ENCODE data around the gene RIC1.

RIC1 gene

DNA sequence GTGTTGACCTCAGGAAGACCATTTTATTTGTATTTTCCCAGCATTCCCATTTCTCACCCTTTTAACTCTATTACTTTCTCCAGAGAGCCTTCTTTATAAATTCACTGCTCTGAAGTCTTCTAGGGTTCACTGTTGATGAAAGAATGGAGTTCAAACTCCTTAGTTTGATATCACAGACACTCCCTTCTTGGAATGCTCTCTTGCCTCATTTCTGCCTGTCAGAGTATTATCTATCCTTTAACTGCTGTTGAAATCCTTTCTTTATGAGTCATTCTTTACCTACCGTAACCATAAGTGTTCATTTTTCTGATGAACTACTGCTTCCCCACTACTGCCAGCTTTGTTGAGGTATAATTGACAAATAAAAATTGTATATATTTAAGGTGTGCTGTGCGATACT is 4.3 kb downstream of the RIC1 start:
- no peak overlapping the region for H3K4me2 ChIP-seq
- no peaks in the 10 kb centered on the region; the same call in 1 of the 2 replicates for H4K20me1 ChIP-seq (ENCODE audit: insufficient read depth)
- no peak overlapping the region for H3K27ac ChIP-seq
- no peaks in the 10 kb centered on the region for H3K27me3 ChIP-seq (ENCODE audit: insufficient read depth, low read depth)
- TF ChIP-seq, protein P1, sequence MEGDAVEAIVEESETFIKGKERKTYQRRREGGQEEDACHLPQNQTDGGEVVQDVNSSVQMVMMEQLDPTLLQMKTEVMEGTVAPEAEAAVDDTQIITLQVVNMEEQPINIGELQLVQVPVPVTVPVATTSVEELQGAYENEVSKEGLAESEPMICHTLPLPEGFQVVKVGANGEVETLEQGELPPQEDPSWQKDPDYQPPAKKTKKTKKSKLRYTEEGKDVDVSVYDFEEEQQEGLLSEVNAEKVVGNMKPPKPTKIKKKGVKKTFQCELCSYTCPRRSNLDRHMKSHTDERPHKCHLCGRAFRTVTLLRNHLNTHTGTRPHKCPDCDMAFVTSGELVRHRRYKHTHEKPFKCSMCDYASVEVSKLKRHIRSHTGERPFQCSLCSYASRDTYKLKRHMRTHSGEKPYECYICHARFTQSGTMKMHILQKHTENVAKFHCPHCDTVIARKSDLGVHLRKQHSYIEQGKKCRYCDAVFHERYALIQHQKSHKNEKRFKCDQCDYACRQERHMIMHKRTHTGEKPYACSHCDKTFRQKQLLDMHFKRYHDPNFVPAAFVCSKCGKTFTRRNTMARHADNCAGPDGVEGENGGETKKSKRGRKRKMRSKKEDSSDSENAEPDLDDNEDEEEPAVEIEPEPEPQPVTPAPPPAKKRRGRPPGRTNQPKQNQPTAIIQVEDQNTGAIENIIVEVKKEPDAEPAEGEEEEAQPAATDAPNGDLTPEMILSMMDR (conservative IDR thresholded peaks at IDR 0.05; ENCODE audit: low read depth, low read length): no peak
- no peak overlapping the region for H2AFZ ChIP-seq (ENCODE audit: low read depth)
- no peak overlapping the region for H3K4me3 ChIP-seq (IDR thresholded peaks at IDR 0.05; ENCODE audit: insufficient read depth, low read depth, low read length)
- peaks cover 22% of the 10 kb centered on the region for H3K4me1 ChIP-seq (ENCODE audit: low read depth, poor library complexity, severe bottlenecking)
- H3K9ac ChIP-seq: no peak overlapping the region
- peaks cover 94% of the 10 kb centered on the region for H3K79me2 ChIP-seq (ENCODE audit: insufficient read depth, low read depth)
- H3K36me3 ChIP-seq (ENCODE audit: insufficient read depth): no peaks in the 10 kb centered on the region

DNA sequence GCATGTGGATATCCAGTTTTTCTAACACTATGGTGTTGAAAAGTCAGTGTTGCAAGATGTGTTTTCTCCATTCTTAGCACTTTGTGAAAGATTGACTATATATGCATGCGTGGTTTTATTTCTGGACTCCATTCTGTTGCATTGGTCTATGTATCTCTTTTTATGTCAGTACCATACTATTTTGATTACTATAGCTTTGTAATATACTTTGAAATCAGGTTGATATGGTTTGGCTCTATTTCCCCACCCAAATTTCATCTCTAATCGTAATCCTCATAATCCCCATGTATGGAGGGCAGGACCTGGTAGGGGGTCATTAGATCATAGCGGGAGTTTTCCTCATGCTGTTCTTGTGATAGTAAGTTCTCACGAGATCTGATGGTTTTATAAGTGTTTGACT is 6.5 kb downstream of the RIC1 start:
- no peaks in the 10 kb centered on the region for H3K36me3 ChIP-seq (ENCODE audit: insufficient read depth)
- no peak overlapping the region for H3K4me3 ChIP-seq (IDR thresholded peaks at IDR 0.05; ENCODE audit: insufficient read depth, low read depth, low read length)
- H3K4me2 ChIP-seq: no peak overlapping the region
- no peaks in the 10 kb centered on the region for H3K27me3 ChIP-seq (ENCODE audit: insufficient read depth, low read depth)
- no peaks in the 10 kb centered on the region; the same call in 1 of the 2 replicates for H4K20me1 ChIP-seq (ENCODE audit: insufficient read depth)
- peaks cover 22% of the 10 kb centered on the region for H3K4me1 ChIP-seq (ENCODE audit: low read depth, poor library complexity, severe bottlenecking)
- H3K9ac ChIP-seq: no peak overlapping the region
- TF ChIP-seq, protein P1 (conservative IDR thresholded peaks at IDR 0.05; ENCODE audit: low read depth, low read length): no peak
- no peak overlapping the region for H2AFZ ChIP-seq (ENCODE audit: low read depth)
- no peak overlapping the region for H3K27ac ChIP-seq
- peaks cover 100% of the 10 kb centered on the region for H3K79me2 ChIP-seq (ENCODE audit: insufficient read depth, low read depth)

GRCh38 chr9:5639816-5640215 is 10.9 kb downstream of the RIC1 start:
- peaks cover 8% of the 10 kb centered on the region; the same call in 1 of the 2 replicates for H4K20me1 ChIP-seq (ENCODE audit: insufficient read depth)
- H3K4me2 ChIP-seq: no peak overlapping the region
- H3K4me1 ChIP-seq (ENCODE audit: low read depth, poor library complexity, severe bottlenecking): peaks cover 26% of the 10 kb centered on the region
- no peaks in the 10 kb centered on the region for H3K27me3 ChIP-seq (ENCODE audit: insufficient read depth, low read depth)
- H3K36me3 ChIP-seq (ENCODE audit: insufficient read depth): no peaks in the 10 kb centered on the region
- H3K27ac ChIP-seq: no peak overlapping the region
- H3K79me2 ChIP-seq (ENCODE audit: insufficient read depth, low read depth): peaks cover 95% of the 10 kb centered on the region
- H2AFZ ChIP-seq (ENCODE audit: low read depth): no peak overlapping the region
- H3K9ac ChIP-seq: no peak overlapping the region
- no peak overlapping the region for H3K4me3 ChIP-seq (IDR thresholded peaks at IDR 0.05; ENCODE audit: insufficient read depth, low read depth, low read length)
- TF ChIP-seq, protein P1 (conservative IDR thresholded peaks at IDR 0.05; ENCODE audit: low read depth, low read length): no peak

DNA sequence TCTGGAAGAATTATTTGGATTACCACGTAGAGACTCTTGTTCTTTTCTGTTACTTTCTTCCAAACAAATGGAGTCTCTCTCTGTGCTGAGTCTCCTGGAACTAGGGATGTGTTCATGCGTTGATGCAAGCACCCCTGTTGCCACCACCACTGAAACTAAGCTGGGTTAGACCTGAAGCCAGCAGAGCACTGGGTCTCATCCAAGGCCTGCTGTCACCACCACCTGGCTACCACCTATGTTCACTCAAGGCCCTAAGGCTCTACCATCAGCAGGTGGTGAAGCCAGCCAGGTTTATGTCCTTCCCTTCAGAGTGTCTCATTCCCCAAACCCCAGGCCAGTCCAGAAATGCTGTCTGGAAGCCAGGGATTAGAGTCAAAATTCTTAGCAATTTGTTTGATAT is 13.3 kb downstream of the RIC1 start:
- H3K4me3 ChIP-seq (IDR thresholded peaks at IDR 0.05; ENCODE audit: insufficient read depth, low read depth, low read length): no peak overlapping the region
- peaks cover 26% of the 10 kb centered on the region for H3K4me1 ChIP-seq (ENCODE audit: low read depth, poor library complexity, severe bottlenecking)
- no peak overlapping the region for H3K27ac ChIP-seq
- no peaks in the 10 kb centered on the region for H3K27me3 ChIP-seq (ENCODE audit: insufficient read depth, low read depth)
- no peak overlapping the region for H2AFZ ChIP-seq (ENCODE audit: low read depth)
- H3K36me3 ChIP-seq (ENCODE audit: insufficient read depth): no peaks in the 10 kb centered on the region
- peaks cover 8% of the 10 kb centered on the region; the same call in 1 of the 2 replicates for H4K20me1 ChIP-seq (ENCODE audit: insufficient read depth)
- TF ChIP-seq, protein P1 (conservative IDR thresholded peaks at IDR 0.05; ENCODE audit: low read depth, low read length): no peak
- peaks cover 95% of the 10 kb centered on the region for H3K79me2 ChIP-seq (ENCODE audit: insufficient read depth, low read depth)
- no peak overlapping the region for H3K9ac ChIP-seq
- H3K4me2 ChIP-seq: no peak overlapping the region

All from KMS-11 (cell line).